Activated T-helper 1 cell treated with anti-CD3 and anti-CD28 coated beads, Interleukin-12 subunit alpha, Interleukin-12 subunit beta, Interleukin-2, Interleukin-4 antibody, amounts not matched to agents 30 ng/mL and 10 ng/mL and 1 ng/mL, durations not matched to agents 14 hours and 24 hours and 36 hours (primary cell): ENCODE measurements around the gene NXPE4. TPM values are rescaled to one million over a fixed set of nuclear protein-coding genes. Genes with fewer than 3 reads are reported as not detected.
"Not testable (repeated sequence)": the region's sequence is repeated elsewhere in the genome, so short reads cannot be mapped to it uniquely, and the experiment has no call there.

Experiments used
- DNase-seq: peaks from one replicate; pipeline ENCODE4 v3.0.0; 2021; ENCODE audit warnings: low spot score
- H3K27ac Mint-ChIP-seq: one replicate; pipeline ENCODE4 v1.8.0; 2021; ENCODE audit warnings: mild to moderate bottlenecking, mixed read lengths
- H3K27me3 Mint-ChIP-seq: one replicate; pipeline ENCODE4 v1.8.0; 2022; ENCODE audit warnings: mild to moderate bottlenecking, moderate library complexity, mixed read lengths; ENCODE audit not compliant: insufficient read depth
- H3K36me3 Mint-ChIP-seq: one replicate; pipeline ENCODE4 v1.8.0; 2021; ENCODE audit warnings: low read depth, mixed read lengths
- H3K4me1 Mint-ChIP-seq: one replicate; pipeline ENCODE4 v1.8.0; 2021; ENCODE audit warnings: low read depth, mixed read lengths
- H3K4me3 Mint-ChIP-seq: one replicate; pipeline ENCODE4 v1.8.0; 2021; ENCODE audit warnings: mild to moderate bottlenecking, moderate library complexity, mixed read lengths
- H3K9me3 Mint-ChIP-seq: one replicate; pipeline ENCODE4 v1.8.0; 2021; ENCODE audit warnings: mixed read lengths
- intact Hi-C: fragments of 100-400 bp; cut with micrococcal nuclease; formaldehyde crosslinking; loops from one replicate; pipeline ENCODE4 v1.15.1; 2024
- total RNA-seq: library from RNA; stranded (reverse); gene quantifications from 2 replicates; pipeline ENCODE4 v1.2.3, GENCODE V29; 2022

Gene NXPE4
- total RNA-seq, result not detected in 2 replicates

- H3K27me3 Mint-ChIP-seq, result peaks cover 11% of the 10 kb centered on the region
- H3K4me3 Mint-ChIP-seq, result no peak within 1 kb of the TSS
- intact Hi-C loops, result no loop called here
- H3K27ac Mint-ChIP-seq, result no peak within 1 kb of the TSS
- no peak for DNase-seq
- no peaks in the 10 kb centered on the region for H3K36me3 Mint-ChIP-seq
- no peaks in the 10 kb centered on the region for H3K4me1 Mint-ChIP-seq
- no peaks in the 10 kb centered on the region for H3K9me3 Mint-ChIP-seq
These were observed at the start of gene NXPE4 for GRCh38 chr11:114595571-114595970. TSS of gene NXPE4 (minus strand) at chr11:114595786. CDS start at chr11:114594759, 1,027 bp downstream.

GRCh38 chr11:114639440-114639839, 43.9 kb upstream of the NXPE4 start:
- H3K27ac Mint-ChIP-seq, H3K9me3 Mint-ChIP-seq, DNase-seq, H3K36me3 Mint-ChIP-seq, H3K4me3 Mint-ChIP-seq, H3K27me3 Mint-ChIP-seq, H3K4me1 Mint-ChIP-seq: not testable (repeated sequence)
- intact Hi-C loops, result loop anchor here (10.0 kb wide), 1 partner anchor 205 kb away; the partner anchor contains the start of gene REXO2

GRCh38 chr11:114631445-114631965, 35.9 kb upstream of the NXPE4 start:
- not testable (repeated sequence) for H3K27me3 Mint-ChIP-seq, H3K36me3 Mint-ChIP-seq, H3K4me3 Mint-ChIP-seq, H3K9me3 Mint-ChIP-seq, H3K27ac Mint-ChIP-seq, H3K4me1 Mint-ChIP-seq
- DNase-seq, result peak; percentile 4
- intact Hi-C loops, result loop anchor here (10.0 kb wide), 1 partner anchor 197 kb away; the partner anchor contains the start of gene REXO2

- H3K36me3 Mint-ChIP-seq, result no peaks in the 10 kb centered on the region
- intact Hi-C loops, result no loop called here
- H3K4me3 Mint-ChIP-seq, result no peak overlapping the region
- H3K27me3 Mint-ChIP-seq, result no peaks in the 10 kb centered on the region
- H3K27ac Mint-ChIP-seq, result no peak overlapping the region
- no peaks in the 10 kb centered on the region for H3K4me1 Mint-ChIP-seq
- DNase-seq, result no peak
- peaks cover 12% of the 10 kb centered on the region for H3K9me3 Mint-ChIP-seq
These were observed 29.7 kb upstream of the NXPE4 start for GRCh38 chr11:114625294-114625693.

GRCh38 chr11:114624455-114625207, 29.0 kb upstream of the NXPE4 start:
- no peaks in the 10 kb centered on the region for H3K27me3 Mint-ChIP-seq
- no peaks in the 10 kb centered on the region for H3K4me1 Mint-ChIP-seq
- H3K36me3 Mint-ChIP-seq, result no peaks in the 10 kb centered on the region
- H3K27ac Mint-ChIP-seq, result no peak overlapping the region
- DNase-seq, result no peak
- intact Hi-C loops, result no loop called here
- no peak overlapping the region for H3K4me3 Mint-ChIP-seq
- H3K9me3 Mint-ChIP-seq, result peaks cover 17% of the 10 kb centered on the region

GRCh38 chr11:114623720-114624119, 28.1 kb upstream of the NXPE4 start:
- no peaks in the 10 kb centered on the region for H3K4me1 Mint-ChIP-seq
- H3K27me3 Mint-ChIP-seq, result no peaks in the 10 kb centered on the region
- intact Hi-C loops, result no loop called here
- H3K36me3 Mint-ChIP-seq, result no peaks in the 10 kb centered on the region
- no peak for DNase-seq
- no peak overlapping the region for H3K4me3 Mint-ChIP-seq
- H3K9me3 Mint-ChIP-seq, result peaks cover 23% of the 10 kb centered on the region
- H3K27ac Mint-ChIP-seq, result no peak overlapping the region

GRCh38 chr11:114622858-114623257, 27.3 kb upstream of the NXPE4 start:
- H3K36me3 Mint-ChIP-seq, result no peaks in the 10 kb centered on the region
- H3K9me3 Mint-ChIP-seq, result peaks cover 26% of the 10 kb centered on the region
- no peak overlapping the region for H3K27ac Mint-ChIP-seq
- intact Hi-C loops, result no loop called here
- H3K4me3 Mint-ChIP-seq, result no peak overlapping the region
- no peak for DNase-seq
- no peaks in the 10 kb centered on the region for H3K27me3 Mint-ChIP-seq
- H3K4me1 Mint-ChIP-seq, result no peaks in the 10 kb centered on the region

- H3K4me3 Mint-ChIP-seq, result no peak overlapping the region
These were observed 26.6 kb upstream of the NXPE4 start for GRCh38 chr11:114621950-114622809.

GRCh38 chr11:114621072-114621471, 25.5 kb upstream of the NXPE4 start:
- no peaks in the 10 kb centered on the region for H3K27me3 Mint-ChIP-seq
- H3K4me1 Mint-ChIP-seq, result no peaks in the 10 kb centered on the region
- peaks cover 26% of the 10 kb centered on the region for H3K9me3 Mint-ChIP-seq
- no peak overlapping the region for H3K27ac Mint-ChIP-seq
- no peaks in the 10 kb centered on the region for H3K36me3 Mint-ChIP-seq
- DNase-seq, result no peak
- intact Hi-C loops, result no loop called here
- H3K4me3 Mint-ChIP-seq, result no peak overlapping the region

More at GRCh38 chr11:114621950-114622809, 26.6 kb upstream of the NXPE4 start:
- no peak overlapping the region for H3K27ac Mint-ChIP-seq
- no peaks in the 10 kb centered on the region for H3K4me1 Mint-ChIP-seq
- no peaks in the 10 kb centered on the region for H3K27me3 Mint-ChIP-seq
- H3K9me3 Mint-ChIP-seq, result peaks cover 26% of the 10 kb centered on the region
- intact Hi-C loops, result no loop called here
- DNase-seq, result no peak
- H3K36me3 Mint-ChIP-seq, result no peaks in the 10 kb centered on the region

GRCh38 chr11:114619659-114620173, 24.1 kb upstream of the NXPE4 start:
- Mint-ChIP-seq H3K36me3 (no peaks in the 10 kb centered on the region), H3K27me3 (no peaks in the 10 kb centered on the region), H3K4me1 (no peaks in the 10 kb centered on the region), H3K27ac (no peak overlapping the region), H3K9me3 (peaks cover 32% of the 10 kb centered on the region), H3K4me3 (no peak overlapping the region)
- DNase-seq, result no peak
- intact Hi-C loops, result no loop called here

GRCh38 chr11:114618139-114618538, 22.6 kb upstream of the NXPE4 start:
- Mint-ChIP-seq H3K27ac (no peak overlapping the region), H3K9me3 (peaks cover 35% of the 10 kb centered on the region), H3K4me3 (no peak overlapping the region), H3K36me3 (no peaks in the 10 kb centered on the region), H3K4me1 (no peaks in the 10 kb centered on the region), H3K27me3 (no peaks in the 10 kb centered on the region)
- intact Hi-C loops, result no loop called here
- DNase-seq, result no peak

GRCh38 chr11:114617157-114618124, 21.9 kb upstream of the NXPE4 start:
- peaks cover 35% of the 10 kb centered on the region for H3K9me3 Mint-ChIP-seq
- intact Hi-C loops, result no loop called here
- no peaks in the 10 kb centered on the region for H3K36me3 Mint-ChIP-seq
- H3K27ac Mint-ChIP-seq, result no peak overlapping the region
- H3K4me1 Mint-ChIP-seq, result no peaks in the 10 kb centered on the region
- DNase-seq, result no peak
- H3K4me3 Mint-ChIP-seq, result no peak overlapping the region
- no peaks in the 10 kb centered on the region for H3K27me3 Mint-ChIP-seq
